GM06990 (cell line): ENCODE results near the gene WIF1.

Experiments used
- DNase-seq: peaks from one replicate; pipeline ENCODE4 v3.0.0-alpha.2; 2011; ENCODE audit not compliant: insufficient read length; ENCODE audit errors: extremely low read depth
- H3K27me3 ChIP-seq: replicated peaks from 2 replicates; pipeline ENCODE4 v1.6.0; 2011; ENCODE audit warnings: low read length; ENCODE audit not compliant: control insufficient read depth, insufficient read depth
- H3K36me3 ChIP-seq: 2 replicates; pipeline ENCODE4 v1.5.1; 2011; ENCODE audit warnings: low read length; ENCODE audit not compliant: control insufficient read depth, insufficient read depth
- H3K4me3 ChIP-seq: replicated peaks from 2 replicates; pipeline ENCODE4 v1.5.1; 2011; ENCODE audit warnings: low read depth, mild to moderate bottlenecking, control low read depth, low read length
- CTCF ChIP-seq: IDR thresholded peaks from 2 replicates; pipeline ENCODE4 v1.5.1; 2011; ENCODE audit warnings: low read length, control low read depth, mild to moderate bottlenecking, inconsistent platforms; ENCODE audit not compliant: insufficient read depth, poor library complexity, severe bottlenecking

The WIF1 gene

GRCh38 chr12:65010437-65010836, 110.7 kb downstream of the WIF1 start:
- H3K36me3 ChIP-seq, result no peaks in the 10 kb centered on the region
- no peak for DNase-seq
- no peak overlapping the region for H3K4me3 ChIP-seq
- no peaks in the 10 kb centered on the region for H3K27me3 ChIP-seq
- no peak for TF ChIP-seq CTCF

- Histone ChIP-seq H3K36me3 (no peaks in the 10 kb centered on the region), H3K4me3 (no peak overlapping the region), H3K27me3 (no peaks in the 10 kb centered on the region)
- no peak for DNase-seq
- no peak for TF ChIP-seq CTCF
These were observed 115.4 kb downstream of the WIF1 start for GRCh38 chr12:65005716-65006115.

GRCh38 chr12:65004270-65004669, 116.8 kb downstream of the WIF1 start:
- Histone ChIP-seq H3K36me3 (no peaks in the 10 kb centered on the region), H3K27me3 (no peaks in the 10 kb centered on the region), H3K4me3 (no peak overlapping the region)
- DNase-seq, result no peak
- no peak for TF ChIP-seq CTCF
